HepG2 (cell line): ENCODE data around the gene ABHD12. TPM values are rescaled to one million over a fixed set of nuclear protein-coding genes. Genes with fewer than 3 reads are reported as not detected.

Experiments
- ATRX ChIP-seq: sonication (generic); formaldehyde crosslinking; IDR thresholded peaks from 2 replicates; pipeline ENCODE4 v1.4.0; 2020; ENCODE audit warnings: missing genetic modification reagents, borderline replicate concordance
- BRF2 ChIP-seq: sonication (generic); formaldehyde crosslinking; IDR thresholded peaks from 2 replicates; pipeline ENCODE4 v1.8.1; 2022; ENCODE audit warnings: mild to moderate bottlenecking, missing genetic modification reagents
- EZH2 ChIP-seq: conservative IDR thresholded peaks from 2 replicates; pipeline ENCODE4 v1.6.1; 2012; ENCODE audit warnings: mild to moderate bottlenecking, low read depth, low read length, moderate library complexity
- GRHL1 ChIP-seq: sonication (generic); formaldehyde crosslinking; conservative IDR thresholded peaks from 2 replicates; pipeline ENCODE4 v1.8.0; 2022; ENCODE audit warnings: missing genetic modification reagents
- HNRNPUL1 ChIP-seq: fragments of 200-400 bp; formaldehyde crosslinking; IDR thresholded peaks from 2 replicates; pipeline ENCODE4 v1.6.1; 2017; ENCODE audit warnings: low read depth, mild to moderate bottlenecking, low read length, moderate library complexity
- NCOA2 ChIP-seq: sonication (generic); formaldehyde crosslinking; IDR thresholded peaks from 2 replicates; pipeline ENCODE4 v1.8.0; 2022; ENCODE audit warnings: inconsistent platforms
- NCOA5 ChIP-seq: sonication (generic); formaldehyde crosslinking; IDR thresholded peaks from 2 replicates; pipeline ENCODE4 v1.4.0; 2020; ENCODE audit warnings: missing genetic modification reagents
- TARDBP ChIP-seq: sonication (generic); formaldehyde crosslinking; IDR thresholded peaks from 2 replicates; pipeline ENCODE4 v1.8.0; 2022; ENCODE audit warnings: mild to moderate bottlenecking, missing genetic modification reagents
- ZBTB44 ChIP-seq: sonication (generic); formaldehyde crosslinking; IDR thresholded peaks from 2 replicates; pipeline ENCODE4 v1.4.0; 2020; ENCODE audit warnings: missing genetic modification reagents
- ZNF160 ChIP-seq: sonication (generic); formaldehyde crosslinking; IDR thresholded peaks from 2 replicates; pipeline ENCODE4 v1.8.0; 2022; ENCODE audit warnings: mild to moderate bottlenecking, inconsistent platforms, missing genetic modification reagents
- ZNF331 ChIP-seq: sonication (generic); formaldehyde crosslinking; IDR thresholded peaks from 2 replicates; pipeline ENCODE4 v1.4.0; 2020; ENCODE audit warnings: missing genetic modification reagents
- ZNF335 ChIP-seq: sonication (generic); formaldehyde crosslinking; IDR thresholded peaks from 2 replicates; pipeline ENCODE4 v1.4.0; 2020; ENCODE audit warnings: missing genetic modification reagents
- ZNF550 ChIP-seq: sonication (generic); formaldehyde crosslinking; IDR thresholded peaks from 2 replicates; pipeline ENCODE4 v1.4.0; 2020; ENCODE audit warnings: mild to moderate bottlenecking, missing genetic modification reagents, borderline replicate concordance
- ZNF563 ChIP-seq: sonication (generic); formaldehyde crosslinking; IDR thresholded peaks from 2 replicates; pipeline ENCODE4 v1.8.0; 2022; ENCODE audit warnings: mild to moderate bottlenecking, moderate library complexity, missing genetic modification reagents
- ZNF672 ChIP-seq: sonication (generic); formaldehyde crosslinking; IDR thresholded peaks from 2 replicates; pipeline ENCODE4 v1.8.1; 2022; ENCODE audit warnings: missing genetic modification reagents
- ZNF713 ChIP-seq: sonication (generic); formaldehyde crosslinking; IDR thresholded peaks from 2 replicates; pipeline ENCODE4 v1.4.0; 2020; ENCODE audit warnings: mild to moderate bottlenecking, missing genetic modification reagents
- ZNF770 ChIP-seq: sonication (generic); formaldehyde crosslinking; IDR thresholded peaks from 2 replicates; pipeline ENCODE4 v1.5.0; 2020; ENCODE audit warnings: mild to moderate bottlenecking, missing genetic modification reagents
- ZNF772 ChIP-seq: sonication (generic); formaldehyde crosslinking; IDR thresholded peaks from 2 replicates; pipeline ENCODE4 v1.5.0; 2020; ENCODE audit warnings: mild to moderate bottlenecking, missing genetic modification reagents
- ZNF780A ChIP-seq: sonication (generic); formaldehyde crosslinking; IDR thresholded peaks from 2 replicates; pipeline ENCODE4 v1.8.0; 2022; ENCODE audit warnings: mild to moderate bottlenecking, missing genetic modification reagents, moderate library complexity
- ZSCAN29 ChIP-seq: sonication (generic); formaldehyde crosslinking; conservative IDR thresholded peaks from 2 replicates; pipeline ENCODE4 v1.4.0; 2020; ENCODE audit warnings: mild to moderate bottlenecking, missing genetic modification reagents
- polyA plus RNA-seq, 8 experiments: library from polyadenylated mRNA; depleted of rRNA in 3 of 8; stranded (reverse) in 7 of 8; unstranded in 1 of 8; fragments of >200 nt; fragmentation: Illumina TruSeq in 4 of 8; extraction: Trizol in 4 of 8; gene quantifications; 2 replicates each; pipeline versions ENCODE4 v1.2.1 to v1.2.3, GENCODE V29; 2011 to 2016; ENCODE audit warnings: low read depth in 4 of 8, missing spikeins in 1 of 8, mixed read lengths in 1 of 8; ENCODE audit not compliant: insufficient read depth in 1 of 8
- total RNA-seq, 5 experiments: library from RNA; depleted of rRNA; stranded (reverse); fragments of >200 nt; fragmentation: Illumina TruSeq; extraction: Trizol; gene quantifications; 2 replicates each; pipeline ENCODE4 v1.2.3, GENCODE V29; 2016; ENCODE audit warnings: low read depth in 1 of 5
- TF ChIP-seq, protein P1 (sequence below): sonication (generic); formaldehyde crosslinking; IDR thresholded peaks from 2 replicates; pipeline ENCODE4 v1.8.1; 2023; ENCODE audit warnings: mild to moderate bottlenecking, missing genetic modification reagents

Gene ABHD12
- total and polyA plus RNA-seq, 2 of the 13 experiments (the other 11 are each of a cell fraction or from before 2014, with no cell fraction given) = 23.5 to 72.1 TPM

GRCh38 chr20:25389858-25390537 lies 637 bp downstream of the ABHD12 start (continued):
- TF ChIP-seq, protein P1, sequence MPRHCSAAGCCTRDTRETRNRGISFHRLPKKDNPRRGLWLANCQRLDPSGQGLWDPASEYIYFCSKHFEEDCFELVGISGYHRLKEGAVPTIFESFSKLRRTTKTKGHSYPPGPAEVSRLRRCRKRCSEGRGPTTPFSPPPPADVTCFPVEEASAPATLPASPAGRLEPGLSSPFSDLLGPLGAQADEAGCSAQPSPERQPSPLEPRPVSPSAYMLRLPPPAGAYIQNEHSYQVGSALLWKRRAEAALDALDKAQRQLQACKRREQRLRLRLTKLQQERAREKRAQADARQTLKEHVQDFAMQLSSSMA (CRISPR knock-in tag) = peak; percentile 55; the same call in 1 of the 2 replicates
- TF ChIP-seq HNRNPUL1 = no peak
- no peak; the same call in 1 of the 2 replicates for TF ChIP-seq ZNF160 (CRISPR knock-in tag)
- TF ChIP-seq TARDBP (CRISPR knock-in tag) = peak; percentile 72
- TF ChIP-seq ZNF563 (CRISPR knock-in tag) = peak; percentile 53; the same call in 1 of the 2 replicates
- TF ChIP-seq BRF2 (CRISPR knock-in tag) = peak; percentile 19; the same call in 1 of the 2 replicates
- TF ChIP-seq NCOA2 (CRISPR knock-in tag) = no peak
- TF ChIP-seq ZNF780A = no peak
- no peak; the same call in 1 of the 2 replicates for TF ChIP-seq ZNF770 (CRISPR knock-in tag)
- TF ChIP-seq ZSCAN29 = no peak
- TF ChIP-seq EZH2 = no peak
- no peak for TF ChIP-seq ZBTB44 (CRISPR knock-in tag)
- TF ChIP-seq ATRX (CRISPR knock-in tag) = no peak
- no peak; the same call in 1 of the 2 replicates for TF ChIP-seq ZNF713 (CRISPR knock-in tag)
- TF ChIP-seq ZNF772 = peak; percentile 72; the same call in 1 of the 2 replicates
- TF ChIP-seq GRHL1 (CRISPR knock-in tag) = no peak
- no peak for TF ChIP-seq ZNF550 (CRISPR knock-in tag)
- no peak for TF ChIP-seq ZNF335 (CRISPR knock-in tag)
- peak; percentile 61; the same call in 1 of the 2 replicates for TF ChIP-seq ZNF672
- no peak for TF ChIP-seq NCOA5 (CRISPR knock-in tag)
- no peak for TF ChIP-seq ZNF331 (CRISPR knock-in tag)
